Calu3 (cell line): ENCODE data around the gene MCM9. TPM values are rescaled to one million over a fixed set of nuclear protein-coding genes. Genes with fewer than 3 reads are reported as not detected.
A peak's percentile ranks its signal among the peaks of the same experiment; 100 is the strongest.

Experiments
- BruUV-seq: library from RNA; stranded (reverse); fragments of 400-500 nt; replicated peaks from 2 replicates; lab custom pipeline; 2021; lab: Mats Ljungman, UMichigan
- CTCF ChIA-PET: fragments of 300-600 bp; sonication (Branson Sonifier 250); formaldehyde crosslinking; loops from one replicate; lab custom pipeline; 2022; ENCODE audit warnings: antibody characterized with exemption; lab: Charles Lee
- DNase-seq: peaks from one replicate; pipeline ENCODE4 v3.0.0; 2022
- H3K27ac Mint-ChIP-seq: one replicate; pipeline ENCODE4 v1.8.0; 2022; ENCODE audit warnings: mixed read lengths; ENCODE audit not compliant: unreplicated experiment
- H3K27me3 Mint-ChIP-seq: one replicate; pipeline ENCODE4 v1.8.0; 2022; ENCODE audit warnings: mixed read lengths; ENCODE audit not compliant: unreplicated experiment
- H3K36me3 Mint-ChIP-seq: one replicate; pipeline ENCODE4 v1.8.0; 2022; ENCODE audit warnings: mild to moderate bottlenecking, moderate library complexity, mixed read lengths; ENCODE audit not compliant: insufficient read depth, unreplicated experiment
- H3K4me1 Mint-ChIP-seq: one replicate; pipeline ENCODE4 v1.8.0; 2022; ENCODE audit warnings: mild to moderate bottlenecking, low read depth, mixed read lengths; ENCODE audit not compliant: unreplicated experiment
- H3K4me3 Mint-ChIP-seq: one replicate; pipeline ENCODE4 v1.8.0; 2022; ENCODE audit warnings: mild to moderate bottlenecking, low read depth, moderate library complexity, mixed read lengths; ENCODE audit not compliant: unreplicated experiment
- H3K9me3 Mint-ChIP-seq: one replicate; pipeline ENCODE4 v1.8.0; 2022; ENCODE audit warnings: low read depth, mixed read lengths; ENCODE audit not compliant: unreplicated experiment
- CTCF ChIP-seq: fragments of 200-600 bp; IDR thresholded peaks from one replicate; pipeline ENCODE4 v1.8.0; 2022; ENCODE audit warnings: antibody characterized with exemption; ENCODE audit not compliant: unreplicated experiment
- intact Hi-C: fragments of 100-400 bp; cut with micrococcal nuclease; formaldehyde crosslinking; loops from one replicate; pipeline ENCODE4 v1.10.0; 2022; ENCODE audit not compliant: unreplicated experiment
- total RNA-seq: library from RNA; stranded (reverse); gene quantifications from 2 replicates; pipeline ENCODE4 v1.2.3, GENCODE V29; 2022

MCM9 gene
- total RNA-seq, 1 experiment from 2014 or later: 24.6 TPM

GRCh38 chr6:118893064-118893806, 41.7 kb downstream of the MCM9 start:
- Mint-ChIP-seq H3K4me1 (peaks cover 12% of the 10 kb centered on the region), H3K27me3 (no peaks in the 10 kb centered on the region), H3K36me3 (peaks cover 28% of the 10 kb centered on the region), H3K27ac (peak overlapping the region; percentile 100), H3K9me3 (no peaks in the 10 kb centered on the region), H3K4me3 (peak overlapping the region; percentile 99)
- TSS peak; percentile 28 for BruUV-seq
- no peak for TF ChIP-seq CTCF
- CTCF ChIA-PET: interaction anchor here (1.5 kb wide), 1 partner anchor 217 kb away, joined by 4 read pairs; no protein-coding TSS in a partner anchor
- DNase-seq: no peak
- intact Hi-C loops: loop anchor here (10.0 kb wide), 2 partner anchors 222 to 328 kb away; no protein-coding TSS in a partner anchor

GRCh38 chr6:118892355-118892991, 42.5 kb downstream of the MCM9 start:
- intact Hi-C loops: loop anchor here (10.0 kb wide), 2 partner anchors 222 to 328 kb away; no protein-coding TSS in a partner anchor
- no peaks in the 10 kb centered on the region for H3K27me3 Mint-ChIP-seq
- peak overlapping the region; percentile 99 for H3K4me3 Mint-ChIP-seq
- no peaks in the 10 kb centered on the region for H3K9me3 Mint-ChIP-seq
- no TSS peak for BruUV-seq
- H3K27ac Mint-ChIP-seq: peak overlapping the region; percentile 100
- peaks cover 28% of the 10 kb centered on the region for H3K36me3 Mint-ChIP-seq
- CTCF ChIA-PET: no interaction called here
- no peak for DNase-seq
- no peak for TF ChIP-seq CTCF
- H3K4me1 Mint-ChIP-seq: peaks cover 12% of the 10 kb centered on the region

- no peak for TF ChIP-seq CTCF
- H3K9me3 Mint-ChIP-seq: no peaks in the 10 kb centered on the region
- CTCF ChIA-PET: no interaction called here
- peaks cover 12% of the 10 kb centered on the region for H3K4me1 Mint-ChIP-seq
- no peak for DNase-seq
- H3K27me3 Mint-ChIP-seq: no peaks in the 10 kb centered on the region
- H3K27ac Mint-ChIP-seq: no peak overlapping the region
- intact Hi-C loops: loop anchor here (10.0 kb wide), 2 partner anchors 224 to 326 kb away; no protein-coding TSS in a partner anchor
- H3K36me3 Mint-ChIP-seq: peaks cover 25% of the 10 kb centered on the region
- no peak overlapping the region for H3K4me3 Mint-ChIP-seq
- no TSS peak for BruUV-seq
Measured at GRCh38 chr6:118890997-118891790, 43.8 kb downstream of the MCM9 start.

GRCh38 chr6:118889163-118889562, 45.8 kb downstream of the MCM9 start:
- no peak for TF ChIP-seq CTCF
- Mint-ChIP-seq H3K27ac (no peak overlapping the region), H3K36me3 (peaks cover 15% of the 10 kb centered on the region), H3K4me1 (peaks cover 12% of the 10 kb centered on the region), H3K4me3 (no peak overlapping the region), H3K27me3 (no peaks in the 10 kb centered on the region), H3K9me3 (no peaks in the 10 kb centered on the region)
- BruUV-seq: no TSS peak
- CTCF ChIA-PET: no interaction called here
- DNase-seq: no peak
- intact Hi-C loops: no loop called here
